G401.6 (cell line): ENCODE measurements around the gene HBA1.
"Not testable (repeated sequence)": the region's sequence is repeated elsewhere in the genome, so short reads cannot be mapped to it uniquely, and the experiment has no call there.

Experiments used
- FAIRE-seq: peaks from 2 replicates; lab custom pipeline; 2012; peaks lifted over from hg19 to GRCh38; lab: Jason Lieb, UNC

Gene HBA1

GRCh38 chr16:160242-160641 lies 16.2 kb upstream of the HBA1 start:
- FAIRE-seq, result not testable (repeated sequence)

- no peak for FAIRE-seq
Measured at GRCh38 chr16:160691-161190, 15.7 kb upstream of the HBA1 start.

GRCh38 chr16:162271-162991 lies 14.0 kb upstream of the HBA1 start:
- FAIRE-seq, result no peak

- FAIRE-seq, result not testable (repeated sequence)
Measured at GRCh38 chr16:163139-163538, 13.3 kb upstream of the HBA1 start.

DNA sequence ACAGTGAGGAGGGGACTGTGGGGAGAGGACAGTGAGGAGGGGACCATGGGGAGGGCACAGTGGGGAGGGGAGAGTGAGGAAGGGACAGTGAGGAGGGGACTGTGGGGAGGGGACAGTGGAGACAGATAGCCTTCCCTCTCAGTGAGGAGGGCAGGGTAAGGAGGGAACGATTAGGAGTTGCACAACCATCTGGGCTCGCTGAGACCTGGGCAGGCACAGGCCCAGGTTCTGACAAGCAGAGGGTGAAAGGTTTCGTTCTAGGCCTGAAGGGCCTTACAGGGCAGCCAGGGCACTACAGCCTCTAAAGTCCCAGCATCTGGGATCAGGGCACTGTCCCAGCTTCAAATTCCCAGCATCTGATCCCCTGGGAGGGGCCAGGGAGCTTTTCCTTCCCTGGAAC lies 12.8 kb upstream of the HBA1 start:
- FAIRE-seq, result not testable (repeated sequence)

GRCh38 chr16:164134-164823 lies 12.2 kb upstream of the HBA1 start:
- FAIRE-seq, result not testable (repeated sequence)

DNA sequence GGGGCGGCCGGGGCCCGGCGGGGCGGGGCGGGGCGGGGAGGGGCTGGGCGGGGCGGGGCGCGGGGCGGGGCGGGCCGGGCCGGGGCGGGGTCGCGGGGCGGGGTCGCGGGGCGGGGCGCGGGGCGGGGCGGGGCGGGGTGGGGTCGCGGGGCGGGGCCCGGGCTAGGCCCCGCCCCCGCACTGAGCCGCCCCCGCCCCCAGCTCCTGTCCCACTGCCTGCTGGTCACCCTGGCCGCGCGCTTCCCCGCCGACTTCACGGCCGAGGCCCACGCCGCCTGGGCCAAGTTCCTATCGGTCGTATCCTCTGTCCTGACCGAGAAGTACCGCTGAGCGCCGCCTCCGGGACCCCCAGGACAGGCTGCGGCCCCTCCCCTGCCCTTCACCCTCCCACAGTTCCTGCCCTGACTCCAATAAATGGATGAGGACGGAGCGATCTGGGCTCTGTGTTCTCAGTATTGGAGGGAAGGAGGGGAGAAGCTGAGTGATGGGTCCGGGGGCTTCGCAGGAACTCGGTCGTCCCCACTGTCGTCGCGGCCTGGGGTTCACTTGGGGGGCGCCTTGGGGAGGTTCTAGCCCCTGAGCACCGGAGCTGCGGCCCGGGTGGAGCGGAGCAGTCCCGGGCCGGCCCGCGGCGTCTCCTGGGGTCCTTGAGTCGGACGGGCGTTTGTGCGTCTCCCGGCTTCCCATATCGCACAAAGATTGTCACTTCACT lies 11.5 kb upstream of the HBA1 start:
- FAIRE-seq, result no peak

GRCh38 chr16:165539-166374 lies 10.7 kb upstream of the HBA1 start, which contains the start of gene HBM:
Gene HBM (plus strand): TSS chr16:165978. CDS start chr16:165998, 20 bp downstream.
- FAIRE-seq, result no peak

GRCh38 chr16:166375-167121 lies 9.9 kb upstream of the HBA1 start:
- FAIRE-seq, result no peak

- FAIRE-seq, result no peak
Measured at GRCh38 chr16:167122-167690, 9.3 kb upstream of the HBA1 start.

GRCh38 chr16:168424-168823 lies 8.1 kb upstream of the HBA1 start:
- FAIRE-seq, result no peak

- no peak for FAIRE-seq
Measured at GRCh38 chr16:169014-169413, 7.5 kb upstream of the HBA1 start.

GRCh38 chr16:170088-170507 lies 6.4 kb upstream of the HBA1 start:
- FAIRE-seq, result not testable (repeated sequence)

DNA sequence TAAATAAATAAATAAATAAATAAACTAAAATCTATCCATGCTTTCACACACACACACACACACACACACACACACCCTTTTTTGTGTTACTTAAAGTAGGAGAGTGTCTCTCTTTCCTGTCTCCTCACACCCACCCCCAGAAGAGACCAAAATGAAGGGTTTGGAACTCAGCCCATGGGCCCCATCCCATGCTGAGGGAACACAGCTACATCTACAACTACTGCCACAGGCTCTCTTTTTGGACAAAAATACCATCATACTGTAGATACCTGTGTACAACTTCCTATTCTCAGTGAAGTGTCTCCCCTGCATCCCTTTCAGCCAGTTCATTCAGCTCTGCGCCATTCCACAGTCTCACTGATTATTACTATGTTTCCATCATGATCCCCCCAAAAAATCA lies 5.7 kb upstream of the HBA1 start:
- no peak for FAIRE-seq

DNA sequence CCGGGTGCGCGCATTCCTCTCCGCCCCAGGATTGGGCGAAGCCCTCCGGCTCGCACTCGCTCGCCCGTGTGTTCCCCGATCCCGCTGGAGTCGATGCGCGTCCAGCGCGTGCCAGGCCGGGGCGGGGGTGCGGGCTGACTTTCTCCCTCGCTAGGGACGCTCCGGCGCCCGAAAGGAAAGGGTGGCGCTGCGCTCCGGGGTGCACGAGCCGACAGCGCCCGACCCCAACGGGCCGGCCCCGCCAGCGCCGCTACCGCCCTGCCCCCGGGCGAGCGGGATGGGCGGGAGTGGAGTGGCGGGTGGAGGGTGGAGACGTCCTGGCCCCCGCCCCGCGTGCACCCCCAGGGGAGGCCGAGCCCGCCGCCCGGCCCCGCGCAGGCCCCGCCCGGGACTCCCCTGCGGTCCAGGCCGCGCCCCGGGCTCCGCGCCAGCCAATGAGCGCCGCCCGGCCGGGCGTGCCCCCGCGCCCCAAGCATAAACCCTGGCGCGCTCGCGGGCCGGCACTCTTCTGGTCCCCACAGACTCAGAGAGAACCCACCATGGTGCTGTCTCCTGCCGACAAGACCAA lies 4.0 kb upstream of the HBA1 start, which contains the start of gene HBA2:
Gene HBA2 (plus strand): TSS at position 503 of the 568 bp plus-strand sequence. CDS start 37 bp downstream, at position 540.
- FAIRE-seq, result not testable (repeated sequence)

GRCh38 chr16:173211-173854 lies 3.1 kb upstream of the HBA1 start:
- FAIRE-seq, result not testable (repeated sequence)

- not testable (repeated sequence) for FAIRE-seq
Measured at GRCh38 chr16:173928-174769, 2.3 kb upstream of the HBA1 start.

DNA sequence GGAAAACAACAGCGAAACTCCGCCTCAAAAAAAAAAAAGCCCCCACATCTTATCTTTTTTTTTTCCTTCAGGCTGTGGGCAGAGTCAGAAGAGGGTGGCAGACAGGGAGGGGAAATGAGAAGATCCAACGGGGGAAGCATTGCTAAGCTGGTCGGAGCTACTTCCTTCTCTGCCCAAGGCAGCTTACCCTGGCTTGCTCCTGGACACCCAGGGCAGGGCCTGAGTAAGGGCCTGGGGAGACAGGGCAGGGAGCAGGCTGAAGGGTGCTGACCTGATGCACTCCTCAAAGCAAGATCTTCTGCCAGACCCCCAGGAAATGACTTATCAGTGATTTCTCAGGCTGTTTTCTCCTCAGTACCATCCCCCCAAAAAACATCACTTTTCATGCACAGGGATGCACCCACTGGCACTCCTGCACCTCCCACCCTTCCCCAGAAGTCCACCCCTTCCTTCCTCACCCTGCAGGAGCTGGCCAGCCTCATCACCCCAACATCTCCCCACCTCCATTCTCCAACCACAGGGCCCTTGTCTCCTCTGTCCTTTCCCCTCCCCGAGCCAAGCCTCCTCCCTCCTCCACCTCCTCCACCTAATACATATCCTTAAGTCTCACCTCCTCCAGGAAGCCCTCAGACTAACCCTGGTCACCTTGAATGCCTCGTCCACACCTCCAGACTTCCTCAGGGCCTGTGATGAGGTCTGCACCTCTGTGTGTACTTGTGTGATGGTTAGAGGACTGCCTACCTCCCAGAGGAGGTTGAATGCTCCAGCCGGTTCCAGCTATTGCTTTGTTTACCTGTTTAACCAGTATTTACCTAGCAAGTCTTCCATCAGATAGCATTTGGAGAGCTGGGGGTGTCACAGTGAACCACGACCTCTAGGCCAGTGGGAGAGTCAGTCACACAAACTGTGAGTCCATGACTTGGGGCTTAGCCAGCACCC lies 1.2 kb upstream of the HBA1 start:
- FAIRE-seq, result no peak
